HS-5 (cell line): ENCODE measurements around the gene NFIX.

Experiments used
- DNase-seq: peaks from one replicate; pipeline ENCODE4 v3.0.0-alpha.2; 2012; ENCODE audit warnings: low read depth

NFIX gene

GRCh38 chr19:13056052-13056660 is 60.9 kb downstream of the NFIX start:
- no peak for DNase-seq

GRCh38 chr19:13057147-13057572 is 61.9 kb downstream of the NFIX start:
- no peak for DNase-seq

DNA sequence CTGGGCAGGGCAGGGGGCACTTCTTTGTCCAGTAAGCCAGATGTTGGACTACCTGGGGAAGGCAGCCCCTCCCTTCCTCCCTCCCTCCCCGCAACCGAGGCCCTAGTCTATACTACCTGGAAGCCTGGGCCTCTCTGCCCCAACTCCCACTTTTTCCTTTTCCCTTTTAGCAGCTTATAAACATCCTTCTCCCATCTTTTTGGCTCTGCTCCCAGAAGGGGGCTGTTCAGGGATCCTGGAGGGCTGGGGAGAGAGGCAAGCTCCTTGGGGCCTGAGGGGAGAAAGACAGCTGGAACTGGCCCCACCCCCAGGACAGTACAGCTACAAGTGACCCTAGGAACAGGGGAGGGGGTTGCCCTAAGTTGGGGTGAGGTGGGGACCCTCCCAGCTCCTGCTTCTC is 62.5 kb downstream of the NFIX start:
- no peak for DNase-seq

- no peak for DNase-seq
Measured at GRCh38 chr19:13058951-13059660, 63.8 kb downstream of the NFIX start.

- no peak for DNase-seq
Measured at GRCh38 chr19:13060233-13060963, 65.1 kb downstream of the NFIX start.

- DNase-seq: peak; percentile 53
Measured at GRCh38 chr19:13060964-13061927, 66.0 kb downstream of the NFIX start.

- DNase-seq: no peak
Measured at GRCh38 chr19:13062317-13062716, 67.0 kb downstream of the NFIX start.

DNA sequence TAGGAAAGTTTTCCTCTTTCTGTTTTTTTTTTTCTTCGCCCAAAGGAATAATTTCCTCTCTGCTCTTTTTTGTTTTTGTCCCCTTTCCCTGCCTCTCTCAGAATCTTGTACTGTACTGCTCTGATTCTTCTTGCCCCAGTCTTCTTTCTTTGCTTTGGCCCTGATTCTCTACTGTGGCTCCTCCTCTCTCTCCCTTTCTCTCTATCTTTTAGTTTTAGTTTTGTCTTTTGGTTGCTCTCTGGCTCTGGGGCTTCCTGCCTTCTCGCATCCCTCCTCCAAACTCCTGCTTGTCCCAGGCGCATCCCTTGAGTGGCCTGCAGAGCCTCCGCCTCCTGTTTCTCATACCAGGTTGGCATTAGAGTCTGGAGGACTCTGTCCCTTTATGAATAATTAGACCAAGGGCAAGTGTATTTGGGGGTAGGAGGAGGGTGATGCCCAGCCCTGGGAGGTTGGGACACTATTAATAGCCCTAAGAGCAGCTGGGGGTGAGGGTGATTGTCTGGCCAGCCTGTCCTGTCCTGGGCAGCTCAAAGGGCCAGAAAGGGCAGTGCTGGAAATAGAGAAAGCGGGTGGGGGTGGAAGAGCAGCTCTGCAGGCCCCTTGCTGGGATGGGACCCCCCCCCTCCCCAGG is 68.3 kb downstream of the NFIX start:
- DNase-seq: no peak

- no peak for DNase-seq
Measured at GRCh38 chr19:13064092-13064489, 68.8 kb downstream of the NFIX start.

GRCh38 chr19:13066226-13066625 is 71.0 kb downstream of the NFIX start:
- DNase-seq: no peak

DNA sequence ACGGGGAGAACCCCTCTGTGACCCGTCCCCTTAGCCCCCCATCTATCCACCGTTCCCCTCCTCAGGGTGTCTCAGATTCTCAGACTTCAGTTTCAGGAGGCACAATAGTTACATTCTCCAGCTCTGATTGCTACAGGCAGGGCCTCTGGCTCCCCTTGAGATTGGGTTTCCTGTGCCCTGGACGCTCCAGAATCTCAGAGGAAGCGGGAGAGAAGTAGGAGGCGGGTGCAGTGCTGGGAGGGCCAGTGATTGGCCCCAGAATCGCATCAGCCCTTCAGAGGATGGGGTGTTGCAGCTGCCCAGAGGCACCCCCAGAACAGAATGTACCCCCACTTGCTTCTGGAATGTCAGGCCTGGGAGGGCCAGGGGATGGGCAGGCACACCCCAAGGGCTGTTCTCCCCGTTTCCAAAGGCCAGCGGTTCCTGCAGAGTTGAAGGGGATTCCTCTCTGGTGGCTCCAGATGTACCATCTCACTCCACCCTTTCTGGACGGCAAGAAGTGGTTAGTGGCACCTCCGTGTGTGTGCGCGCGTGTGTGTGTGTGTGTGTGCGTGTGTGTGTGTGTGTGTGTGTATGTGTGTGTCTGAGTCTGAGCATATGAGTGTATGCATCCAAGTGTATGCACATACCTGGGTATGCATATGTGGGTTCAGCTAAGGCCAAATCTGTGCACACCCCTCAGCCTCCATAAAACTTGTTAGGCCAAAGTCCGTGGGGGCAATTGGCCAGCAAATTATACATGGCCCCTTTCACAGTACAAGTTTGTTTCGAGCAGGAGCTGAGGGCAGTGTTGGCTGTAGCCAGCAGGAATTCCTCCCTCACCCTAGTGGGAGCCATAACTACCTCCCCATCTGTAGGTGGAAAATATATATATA is 71.9 kb downstream of the NFIX start:
- no peak for DNase-seq

DNA sequence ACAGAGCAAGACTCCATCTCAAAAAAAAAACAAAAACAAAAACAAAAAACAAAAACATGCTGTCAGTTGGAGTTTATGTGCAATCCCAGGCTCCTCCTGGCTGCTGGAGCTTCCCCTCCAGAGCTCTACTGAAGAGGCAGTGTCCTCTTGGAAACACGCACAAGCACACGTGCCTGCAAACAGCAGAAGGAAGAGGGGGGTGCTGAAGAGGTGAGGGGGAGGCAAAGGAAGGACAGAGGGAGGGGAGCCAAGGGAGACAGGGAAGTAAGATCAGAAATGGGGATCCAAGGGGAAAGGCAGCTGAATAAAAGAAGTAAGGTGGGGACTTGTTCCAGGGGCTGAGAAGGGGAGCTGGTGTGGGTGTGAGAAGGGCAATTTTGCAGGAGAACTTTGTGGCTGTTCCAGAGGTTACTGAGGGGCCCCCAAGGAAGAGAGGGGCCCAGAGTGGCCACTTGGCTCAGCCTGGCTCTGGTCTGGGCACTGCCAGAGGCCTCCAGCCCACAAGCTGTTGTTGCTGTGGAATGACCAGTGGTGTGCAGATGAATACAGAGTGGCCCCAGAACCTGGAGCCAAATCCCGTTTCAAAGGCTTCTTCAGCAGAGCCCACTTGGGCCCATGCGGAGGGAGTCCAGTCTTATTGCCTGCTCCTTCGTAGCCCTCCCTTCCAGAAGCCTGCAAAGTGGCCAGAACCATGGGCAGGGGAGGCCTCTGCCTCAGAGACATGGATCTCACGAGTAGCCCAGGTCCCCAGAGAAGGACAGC is 73.0 kb downstream of the NFIX start:
- no peak for DNase-seq

DNA sequence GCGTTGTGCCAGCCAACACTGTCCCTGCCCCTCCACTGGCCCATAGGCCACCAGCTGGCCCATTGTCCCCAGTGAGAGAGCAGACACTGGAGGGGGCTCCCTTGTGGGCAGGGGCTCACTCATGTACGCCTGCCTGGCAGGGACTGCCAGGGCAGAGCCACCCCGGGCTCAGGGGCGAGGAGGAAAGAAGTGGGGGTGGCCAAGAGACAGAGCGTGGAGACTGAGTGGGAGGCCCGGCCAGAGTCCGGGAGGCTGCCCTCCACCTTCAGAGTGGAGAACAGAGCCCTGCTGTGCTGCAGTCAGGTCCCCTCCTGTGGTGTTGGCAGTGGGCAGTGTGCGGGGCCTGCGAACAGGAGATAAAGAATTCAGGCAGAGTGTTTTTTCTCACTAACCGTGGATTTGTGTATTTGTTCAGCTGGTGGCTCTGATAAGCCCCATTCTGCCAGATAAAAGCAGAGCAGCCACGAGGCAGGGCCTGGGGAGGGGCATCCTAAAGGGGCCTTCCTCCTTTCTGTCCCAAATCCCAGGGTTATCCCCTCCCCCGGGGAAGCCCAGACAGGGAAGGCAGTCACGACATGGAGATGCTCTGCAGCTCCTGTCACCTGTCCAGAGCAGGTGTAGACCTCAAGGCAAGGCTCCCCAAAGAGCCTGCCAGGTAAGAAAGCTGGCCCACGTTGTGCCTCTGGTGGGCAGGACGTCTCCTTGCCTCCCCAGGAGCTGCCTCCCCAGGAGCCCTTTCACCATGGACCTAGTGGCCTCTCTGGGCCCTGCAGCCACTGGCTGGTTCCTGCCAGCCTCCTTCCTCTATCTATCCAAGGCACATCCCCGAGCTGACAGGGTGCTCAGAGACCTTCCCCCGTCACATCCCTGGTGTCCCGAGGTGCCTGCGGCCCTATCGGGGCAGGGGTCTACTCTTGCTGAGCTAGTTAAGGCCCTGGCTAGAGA is 74.4 kb downstream of the NFIX start:
- no peak for DNase-seq

DNA sequence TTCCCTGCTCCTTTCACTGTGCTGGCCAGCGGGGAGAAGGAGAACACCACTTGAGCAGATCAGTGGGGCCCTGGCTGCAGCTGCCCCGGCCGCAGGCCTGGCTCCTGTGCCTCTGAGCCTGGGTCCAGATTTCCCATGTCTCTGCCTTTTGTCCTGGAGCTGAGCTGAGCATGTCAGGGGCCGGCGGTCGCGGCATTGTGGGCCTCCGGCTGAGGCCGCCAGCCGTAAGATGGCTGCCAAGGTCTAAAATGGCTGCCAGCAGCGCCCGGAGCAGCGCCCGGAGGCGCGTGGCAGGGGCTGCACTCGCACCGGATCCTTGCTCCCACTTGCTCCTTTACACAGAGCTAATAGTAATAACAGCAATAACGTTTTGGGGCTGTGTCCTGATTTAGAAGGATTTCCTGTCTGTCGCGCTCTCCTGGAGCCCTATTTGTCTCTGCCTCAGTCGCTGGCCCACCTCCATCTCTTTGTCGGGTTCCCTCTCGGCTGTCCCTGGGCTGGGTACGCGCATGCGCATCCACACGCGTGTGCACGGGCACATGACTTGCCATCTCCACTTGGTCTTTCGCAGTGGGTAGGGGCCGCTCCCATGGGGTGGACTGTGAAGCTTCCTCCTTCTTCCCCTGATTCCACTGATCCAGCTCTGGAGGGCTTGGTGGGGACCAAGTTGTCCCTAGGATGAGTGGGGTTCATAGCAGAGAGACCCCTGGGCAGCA is 75.3 kb downstream of the NFIX start:
- DNase-seq: no peak

DNA sequence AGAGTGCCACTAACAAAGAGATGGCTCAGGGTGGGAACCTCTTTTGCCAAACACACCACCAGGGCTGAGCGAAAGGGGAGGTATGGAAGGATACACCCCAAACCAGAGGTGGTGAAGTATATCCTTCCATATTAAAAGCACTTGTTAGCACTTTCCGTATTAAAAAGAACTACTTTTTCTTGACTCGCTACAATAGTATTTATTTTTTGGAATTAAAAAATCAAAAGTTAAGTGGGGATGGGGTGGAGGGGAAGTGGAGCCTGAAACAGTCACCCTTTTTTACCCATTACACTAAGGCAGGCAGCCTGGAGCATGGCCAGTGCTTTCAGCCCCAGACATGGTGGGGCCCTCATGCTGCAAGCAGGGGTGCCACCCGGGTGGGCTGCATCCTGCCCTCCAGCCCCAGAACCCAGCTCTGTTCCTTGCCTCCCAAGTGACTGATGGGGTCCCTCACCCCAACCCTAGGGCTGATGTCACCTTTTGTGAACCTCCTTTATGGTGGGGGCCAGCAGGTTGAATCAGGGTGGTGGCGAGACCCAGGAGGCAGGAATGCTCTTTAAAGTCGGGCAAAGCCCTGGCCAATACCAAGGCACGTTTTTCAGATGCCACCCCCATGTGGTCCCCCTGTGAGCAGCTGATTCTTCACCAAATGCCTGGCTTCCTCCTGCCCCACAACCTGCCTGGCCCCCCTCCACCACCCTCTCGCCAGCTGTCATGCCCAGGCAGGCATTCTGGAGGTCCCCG is 76.3 kb downstream of the NFIX start:
- DNase-seq: no peak

DNA sequence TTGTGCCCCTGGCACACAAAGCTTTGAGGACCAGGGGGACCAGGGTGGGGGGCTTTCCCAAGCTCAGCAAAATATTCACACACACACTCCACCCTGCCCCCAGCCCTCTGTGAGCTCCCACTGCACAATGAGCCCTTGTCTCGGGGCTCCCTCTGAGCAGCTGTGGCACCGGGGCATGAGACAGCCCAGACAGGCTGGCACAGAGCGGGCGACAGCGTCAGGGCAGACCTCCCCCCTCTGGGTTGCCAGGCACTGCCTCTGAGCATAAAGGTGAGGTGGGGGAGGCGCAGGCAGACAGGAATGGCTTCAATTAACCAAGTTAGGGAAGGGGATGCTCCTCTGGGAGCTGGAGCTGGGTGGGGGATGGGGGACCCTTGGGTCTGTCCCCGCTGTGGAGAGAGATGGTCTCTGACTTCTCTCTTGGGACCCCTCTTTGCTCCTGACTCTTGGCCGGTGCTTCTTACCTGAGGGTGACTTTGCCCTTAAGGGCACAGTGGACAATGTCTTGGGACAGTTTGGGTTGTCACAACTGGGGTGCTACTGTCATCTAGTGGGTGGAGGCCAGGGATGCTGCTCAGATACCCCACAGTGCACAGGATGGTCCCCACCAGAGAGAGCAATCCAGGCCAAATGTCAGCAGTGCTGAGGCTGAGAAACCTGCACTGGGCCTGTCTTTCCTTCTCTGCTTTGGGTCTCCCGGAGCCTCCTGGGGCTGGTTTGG is 77.1 kb downstream of the NFIX start:
- no peak for DNase-seq

DNA sequence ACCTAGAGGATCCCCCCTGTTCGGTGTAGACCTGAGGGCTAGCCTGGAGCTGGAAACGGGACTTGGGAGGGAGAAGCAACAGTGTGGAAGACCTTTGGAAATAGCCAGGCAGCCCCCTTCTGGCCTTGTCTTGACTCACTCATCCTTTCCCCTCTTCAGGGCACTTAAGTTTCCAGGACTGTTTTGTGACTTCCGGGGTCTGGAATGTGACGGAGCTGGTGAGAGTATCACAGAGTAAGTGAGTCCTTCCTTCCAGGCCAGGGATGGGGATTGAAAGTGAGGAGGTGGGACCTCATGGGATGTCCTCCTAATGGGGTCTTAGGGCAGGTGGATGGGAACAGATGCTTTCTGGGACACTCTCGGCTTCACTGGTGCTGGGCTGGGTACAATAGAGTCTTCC is 78.0 kb downstream of the NFIX start:
- no peak for DNase-seq
